HG03469 (cell line): Measurements from ENCODE around the gene ARPC1A.
"Not testable (repeated sequence)": the region's sequence is repeated elsewhere in the genome, so short reads cannot be mapped to it uniquely, and the experiment has no call there.

Source experiments
- ATAC-seq: cut with Tn5 transposase; IDR thresholded peaks from one replicate; pipeline ENCODE4 v1.9.1; 2021; ENCODE audit warnings: mild to moderate bottlenecking, moderate library complexity, moderate number of reproducible peaks; ENCODE audit not compliant: unreplicated experiment

The ARPC1A gene

DNA sequence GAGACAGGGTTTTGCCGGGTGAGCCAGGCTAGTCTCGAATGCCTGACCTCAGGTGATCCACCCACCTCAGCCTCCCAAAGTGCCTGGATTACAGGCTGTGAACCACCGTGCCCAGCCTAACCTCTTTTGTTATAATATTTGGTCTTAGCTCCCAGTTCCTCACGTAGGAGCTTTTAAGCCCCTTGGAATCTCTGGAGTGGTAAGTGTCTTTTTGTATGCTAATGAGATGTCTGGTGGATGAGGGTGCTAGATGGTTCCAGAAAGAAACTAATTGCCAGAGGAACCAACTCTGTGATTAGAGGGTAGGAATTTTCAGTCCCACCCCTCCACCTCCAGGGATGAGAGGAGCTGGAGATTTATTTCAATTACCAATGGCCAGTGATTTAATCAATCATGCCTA, 5.3 kb upstream of the ARPC1A start:
- no peak for ATAC-seq

DNA sequence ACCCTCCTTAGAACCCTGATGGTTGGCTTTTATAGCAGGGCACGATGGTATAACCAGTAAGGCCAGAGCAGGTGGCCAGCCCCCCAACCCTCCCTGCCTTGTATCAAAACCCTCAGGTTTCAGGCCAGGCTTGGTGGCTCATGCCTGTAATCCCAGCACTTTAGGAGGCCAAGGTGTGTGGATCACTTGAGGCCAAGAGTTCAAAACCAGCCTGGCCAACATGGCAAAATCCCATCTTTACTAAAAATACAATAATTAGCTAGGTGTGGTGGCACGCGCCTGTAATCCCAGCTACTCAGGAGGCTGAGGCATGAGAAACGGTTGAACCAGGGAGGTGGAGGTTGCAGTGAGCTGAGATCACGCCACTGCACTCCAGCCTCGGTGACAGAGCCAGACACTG, 3.0 kb upstream of the ARPC1A start:
- ATAC-seq: not testable (repeated sequence)

DNA sequence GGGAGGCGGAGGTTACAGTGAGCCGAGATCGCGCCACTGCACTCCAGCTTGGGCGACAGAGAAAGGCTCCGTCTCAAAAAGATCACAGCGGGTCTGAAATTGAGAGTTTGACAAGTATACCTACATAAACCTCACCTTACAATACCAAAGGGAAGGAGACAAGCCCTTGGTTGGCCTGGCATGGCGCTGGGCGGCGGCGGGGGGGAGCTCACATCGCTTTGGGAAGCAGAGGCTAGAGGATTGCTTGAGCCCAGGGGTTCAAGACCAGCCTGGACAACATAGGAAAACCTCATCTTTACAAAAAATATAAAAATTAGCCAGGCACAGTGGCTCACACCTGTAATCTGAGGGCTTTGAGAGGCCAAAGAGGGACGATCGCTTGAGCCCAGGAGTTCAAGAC, 1.1 kb upstream of the ARPC1A start:
- no peak for ATAC-seq

DNA sequence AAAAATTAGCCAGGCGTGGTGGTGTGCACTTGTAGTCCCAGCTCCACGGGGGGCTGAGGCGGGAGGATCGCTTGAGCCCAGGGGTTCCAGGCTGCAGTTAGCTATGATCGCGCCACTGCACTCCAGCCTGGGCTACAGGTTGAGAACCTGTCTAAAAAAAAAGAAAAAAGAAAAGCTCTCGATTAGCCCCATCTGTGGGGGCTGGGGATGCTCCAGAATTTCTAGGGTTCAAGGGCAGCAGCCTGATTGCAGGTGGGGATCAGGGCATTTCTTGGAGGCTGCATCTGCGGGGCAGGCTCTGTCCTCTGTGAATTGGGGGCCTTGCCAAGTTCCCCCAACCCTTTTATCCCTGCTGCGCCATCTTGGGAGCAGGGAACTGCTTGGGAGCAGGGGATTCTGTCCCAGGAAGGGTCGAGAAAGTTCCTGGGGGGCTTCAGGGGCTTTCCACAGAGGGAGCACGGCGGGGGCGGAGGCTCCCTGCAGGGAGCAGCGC, 651 bp upstream of the ARPC1A start:
- ATAC-seq: no peak

DNA sequence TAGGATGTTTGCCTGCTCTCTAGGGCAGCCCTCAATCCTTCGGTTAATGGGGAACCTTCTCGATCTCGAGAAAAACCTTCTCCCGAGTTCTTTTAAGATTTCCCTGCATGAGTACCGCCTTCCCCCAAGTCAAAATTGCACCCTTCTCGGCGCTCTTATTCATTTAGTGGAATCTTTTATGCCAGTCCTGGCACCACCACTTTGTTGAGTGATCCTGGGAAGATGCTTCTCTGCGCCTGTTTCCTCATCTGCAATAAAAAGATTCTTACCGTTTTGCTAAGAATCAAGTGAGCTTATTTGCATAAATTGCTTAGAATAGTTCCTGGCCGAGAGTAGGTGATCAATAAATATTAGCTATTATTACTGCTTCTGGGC, 697 bp downstream of the ARPC1A start:
- no peak for ATAC-seq

DNA sequence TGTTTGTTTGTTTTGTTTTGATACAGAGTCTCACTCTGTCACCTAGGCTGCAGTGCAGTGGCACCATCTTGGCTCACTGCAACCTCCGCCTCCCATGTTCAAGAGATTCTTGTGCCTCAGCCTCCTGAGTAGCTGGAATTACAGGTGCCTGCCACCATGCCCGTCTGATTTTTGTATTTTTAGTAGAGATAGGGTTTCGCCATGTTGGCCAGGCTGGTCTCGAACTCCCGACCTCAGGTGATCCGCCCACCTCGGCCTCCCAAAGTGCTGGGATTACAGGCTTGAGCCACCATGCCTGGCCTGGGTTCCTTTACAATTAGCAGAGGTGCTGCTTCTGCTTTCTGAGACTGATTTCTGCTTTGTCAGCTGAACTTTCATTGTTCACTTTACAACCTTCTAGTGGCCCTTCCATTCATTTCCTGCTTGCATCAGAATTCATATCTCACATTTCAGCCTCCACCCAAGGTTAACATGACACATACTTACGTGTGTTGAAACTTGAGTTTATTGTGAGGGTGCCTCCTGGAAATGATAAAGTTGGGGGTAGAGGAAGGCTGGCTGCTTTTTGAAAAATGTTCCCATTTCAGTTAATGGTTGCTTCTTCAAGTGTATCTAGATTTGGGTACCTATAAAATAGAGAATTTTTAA, 4.7 kb downstream of the ARPC1A start:
- ATAC-seq: not testable (repeated sequence)

DNA sequence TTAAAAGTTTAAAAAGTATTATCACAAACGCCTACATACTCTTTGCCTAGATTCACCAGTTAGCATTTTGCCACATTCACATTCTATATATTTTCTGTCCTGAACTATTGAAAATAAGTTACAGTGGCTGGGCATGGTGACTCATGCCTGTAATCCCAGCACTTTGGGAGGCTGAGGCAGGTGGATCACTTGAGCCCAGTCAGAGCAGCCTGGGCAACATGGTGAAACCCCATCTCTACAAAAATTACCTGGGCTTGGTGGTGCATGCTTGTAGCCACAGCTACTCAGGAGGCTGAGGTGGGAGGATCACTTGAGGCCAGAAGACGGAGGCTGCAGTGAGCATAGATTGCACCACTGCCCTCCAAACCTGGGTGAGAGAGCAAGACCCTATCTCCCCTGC, 5.3 kb downstream of the ARPC1A start:
- no peak for ATAC-seq

DNA sequence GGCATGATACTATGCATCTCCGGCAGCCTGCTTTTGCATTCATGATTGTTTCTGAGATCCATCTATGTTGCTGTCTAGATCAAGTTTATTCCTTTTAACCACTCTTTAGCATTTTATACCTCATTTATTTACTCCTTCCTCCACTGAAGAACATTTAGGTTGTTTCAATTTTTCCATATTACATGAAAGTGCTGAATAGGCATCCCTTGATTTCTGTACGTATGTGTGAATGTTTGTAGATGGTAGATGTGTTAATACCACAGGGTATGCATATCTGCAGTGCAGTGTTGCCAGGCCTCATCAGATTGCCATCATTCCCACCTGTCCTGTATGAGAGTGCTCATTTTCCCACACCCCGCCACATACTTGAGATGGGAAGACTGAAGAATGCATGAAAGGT, 13.9 kb downstream of the ARPC1A start:
- ATAC-seq: no peak

DNA sequence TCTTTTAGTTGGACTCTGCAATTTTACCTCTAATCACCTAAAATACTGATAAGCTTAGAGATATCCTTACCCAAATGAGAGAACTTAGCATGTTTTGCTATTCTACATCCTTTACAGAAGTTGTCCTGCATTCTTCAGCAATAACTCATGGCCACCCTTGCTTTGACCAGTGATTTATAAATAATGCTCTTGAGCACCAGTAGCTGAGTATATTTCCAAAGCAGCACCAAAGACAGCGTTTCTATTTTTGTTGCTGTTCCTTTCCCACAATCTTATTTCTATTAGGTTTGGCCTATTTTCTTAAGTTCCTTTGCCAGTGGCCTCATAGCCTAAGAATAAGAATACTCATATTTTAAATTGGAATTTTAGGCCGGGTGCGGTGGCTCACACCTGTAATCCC, 15.0 kb downstream of the ARPC1A start:
- no peak for ATAC-seq

DNA sequence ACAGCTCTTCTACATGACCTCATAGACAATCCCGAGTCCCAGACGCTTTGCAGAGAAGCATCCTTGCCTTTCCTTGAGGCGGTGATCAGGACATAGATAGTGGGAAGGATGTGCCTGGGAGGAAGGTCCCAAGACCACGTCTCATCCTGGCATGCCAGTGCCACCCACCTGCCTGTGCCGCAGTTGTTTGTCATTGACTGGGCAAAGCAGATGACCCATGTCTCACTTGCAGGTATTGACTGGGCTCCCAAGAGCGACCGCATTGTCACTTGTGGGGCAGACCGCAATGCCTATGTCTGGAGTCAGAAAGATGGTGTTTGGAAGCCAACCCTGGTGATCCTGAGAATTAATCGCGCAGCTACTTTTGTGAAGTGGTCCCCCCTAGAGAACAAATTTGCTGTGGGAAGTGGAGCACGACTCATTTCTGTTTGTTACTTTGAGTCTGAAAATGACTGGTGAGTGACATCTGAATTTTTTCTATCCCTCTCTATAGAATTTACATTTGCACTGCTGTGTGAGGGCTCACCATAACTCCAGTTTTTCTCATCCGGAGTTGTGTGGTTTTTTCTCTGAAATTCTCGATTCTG, 18.5 kb downstream of the ARPC1A start:
- no peak for ATAC-seq

DNA sequence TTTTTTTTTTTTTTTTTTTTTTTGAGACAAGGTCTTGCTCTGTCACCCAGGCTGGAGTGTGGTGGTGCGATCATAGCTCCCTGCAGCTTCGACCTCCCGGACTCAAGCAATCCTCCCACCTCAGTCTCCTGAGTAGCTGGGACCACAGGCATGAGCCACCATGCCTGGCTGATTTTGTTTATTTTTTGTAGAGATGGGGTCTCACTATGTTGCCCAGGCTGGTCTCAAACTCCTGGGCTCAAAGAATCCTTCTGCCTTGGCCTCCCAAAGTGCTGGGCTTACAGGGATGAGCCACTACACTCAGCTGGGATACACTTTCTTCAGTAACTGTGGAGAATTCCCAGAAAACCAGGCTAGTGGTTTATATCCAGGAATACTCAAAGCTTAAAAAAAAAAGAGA, 24.9 kb downstream of the ARPC1A start:
- not testable (repeated sequence) for ATAC-seq

DNA sequence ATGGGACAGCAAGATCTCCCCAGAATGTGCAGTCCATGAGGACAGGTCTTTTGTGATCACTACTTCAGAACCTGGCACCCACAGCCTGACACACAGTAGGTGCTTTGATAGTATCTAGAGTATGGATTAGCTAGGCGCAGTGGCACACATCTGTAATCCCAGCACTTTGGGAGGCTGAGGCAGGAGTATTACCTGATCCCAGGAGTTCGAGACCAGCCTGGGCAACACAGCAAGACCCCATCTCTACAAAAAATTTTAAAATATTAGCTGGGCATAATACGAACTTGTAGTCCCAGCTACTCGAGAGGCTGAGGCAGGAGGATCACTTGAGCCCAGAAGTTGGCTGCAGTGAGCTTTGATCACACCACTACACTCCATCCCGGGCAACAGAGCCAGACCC, 26.5 kb downstream of the ARPC1A start:
- ATAC-seq: no peak

DNA sequence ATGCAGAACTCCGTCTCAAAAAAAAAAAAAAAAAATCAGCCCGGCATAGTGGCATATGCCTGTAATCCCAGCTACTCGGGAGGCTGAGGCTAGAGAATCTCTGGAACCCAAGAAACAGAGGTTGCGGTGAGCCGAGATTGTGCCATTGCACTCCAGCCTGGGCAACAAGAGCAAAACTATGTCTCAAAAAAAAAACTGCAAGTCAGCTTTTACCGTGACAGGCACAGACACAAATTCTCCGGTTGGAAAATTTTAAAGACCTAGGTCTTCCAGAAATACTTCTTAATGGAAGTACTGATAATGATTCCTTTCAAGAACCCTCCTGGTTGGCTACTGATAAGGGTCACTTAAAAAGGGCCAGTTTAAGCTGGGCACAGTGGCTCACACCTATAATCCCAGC, 29.4 kb downstream of the ARPC1A start:
- ATAC-seq: no peak

DNA sequence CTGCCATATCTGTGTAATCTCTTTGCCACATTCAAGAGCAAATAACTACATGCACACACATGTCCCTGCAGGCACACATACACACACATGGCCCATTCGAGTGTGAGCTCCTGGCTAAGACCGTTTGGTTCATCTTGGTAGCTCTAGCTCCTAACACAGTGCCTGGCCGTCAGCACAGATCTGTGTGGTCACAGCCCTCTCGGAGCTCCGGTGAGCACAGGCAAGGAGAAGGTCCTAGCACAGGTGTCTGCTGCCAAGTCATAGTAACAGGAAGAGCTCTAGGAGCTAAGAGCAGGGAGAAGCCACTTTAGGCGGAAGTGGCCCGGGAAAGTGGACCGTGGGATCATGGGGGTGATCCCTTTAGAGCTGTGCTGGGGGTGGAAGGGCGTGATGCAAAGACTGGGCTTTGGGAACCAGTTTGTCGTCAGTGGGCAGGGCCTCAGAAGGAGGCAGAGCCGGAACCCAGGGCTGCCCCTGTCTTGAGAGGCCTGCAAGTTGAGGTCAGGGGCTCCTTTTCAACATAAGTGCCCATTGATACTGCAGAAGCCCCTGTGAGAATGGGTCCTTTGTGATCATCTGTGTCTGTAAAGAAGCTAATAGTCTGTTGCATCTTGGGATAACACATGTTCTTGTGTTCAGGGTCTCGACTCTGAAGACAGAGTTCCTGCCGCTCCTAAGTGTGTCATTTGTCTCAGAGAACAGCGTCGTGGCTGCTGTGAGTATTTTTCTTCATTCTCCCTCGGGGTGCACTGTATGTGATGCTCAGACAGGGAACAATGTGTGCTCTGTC, 32.2 kb downstream of the ARPC1A start:
- no peak for ATAC-seq

DNA sequence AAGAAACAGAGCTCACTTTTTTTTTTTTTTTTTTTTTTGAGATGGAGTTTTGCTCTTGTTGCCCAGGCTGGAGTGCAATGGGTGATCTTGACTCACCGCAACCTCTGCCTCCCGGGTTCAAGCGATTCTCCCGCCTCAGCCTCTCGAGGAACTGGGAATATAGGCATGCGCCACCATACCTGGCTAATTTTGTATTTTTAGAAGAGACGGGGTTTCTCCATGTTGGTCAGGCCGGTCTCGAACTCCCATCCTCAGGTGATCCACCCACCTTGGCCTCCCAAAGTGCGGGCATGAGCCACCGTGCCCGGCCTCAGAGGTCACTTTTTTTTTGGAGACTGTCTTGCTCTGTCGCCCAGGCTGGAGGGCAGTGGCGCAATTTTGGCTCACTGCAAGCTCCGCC, 32.8 kb downstream of the ARPC1A start:
- not testable (repeated sequence) for ATAC-seq

DNA sequence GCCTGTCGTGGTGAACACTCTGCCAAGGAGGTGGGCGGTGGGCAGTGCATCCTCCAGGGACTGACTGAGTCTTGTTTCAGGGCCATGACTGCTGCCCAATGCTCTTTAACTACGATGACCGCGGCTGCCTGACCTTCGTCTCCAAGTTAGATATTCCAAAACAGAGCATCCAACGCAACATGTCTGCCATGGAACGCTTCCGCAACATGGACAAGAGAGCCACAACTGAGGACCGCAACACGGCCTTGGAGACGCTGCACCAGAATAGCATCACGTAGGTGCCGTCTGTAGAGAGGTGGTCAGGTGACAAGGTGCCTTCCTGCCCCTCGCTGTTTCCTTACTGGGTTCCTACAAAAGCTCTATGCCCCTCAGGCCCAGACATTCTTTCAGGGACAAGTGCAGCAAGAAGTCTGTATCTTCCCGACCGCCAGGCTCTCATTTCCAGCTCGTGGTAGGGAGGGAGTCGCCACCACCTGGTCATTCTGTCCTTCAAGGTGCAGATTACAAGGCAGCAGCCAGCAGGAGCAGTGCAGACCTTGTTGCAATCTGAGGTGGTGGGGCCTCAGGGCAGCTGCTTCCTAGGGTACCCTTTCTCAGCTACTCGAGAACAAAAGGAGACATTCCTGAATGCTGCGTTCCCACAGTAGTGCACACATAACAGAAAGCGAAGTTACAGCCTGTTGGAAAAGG, 33.9 kb downstream of the ARPC1A start:
- no peak for ATAC-seq

DNA sequence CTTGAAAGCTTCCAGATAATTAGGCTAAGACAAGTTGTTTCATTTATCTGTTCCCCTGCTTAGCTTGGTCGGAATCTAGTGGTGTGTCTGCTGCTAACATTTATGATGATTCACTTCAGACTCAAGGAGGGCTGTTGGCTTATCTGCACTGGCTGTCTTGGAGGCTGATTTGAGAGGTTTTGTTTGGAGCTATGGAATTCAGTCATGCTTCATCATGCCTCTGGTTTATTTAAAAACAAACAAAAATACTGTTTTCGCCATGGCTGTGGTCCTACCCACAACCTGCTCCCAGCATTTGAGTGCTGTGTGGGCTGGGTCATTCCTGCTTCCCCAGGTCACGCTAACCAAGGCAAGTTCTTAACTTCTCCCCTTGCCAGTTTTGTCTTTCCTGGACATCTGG, 37.1 kb downstream of the ARPC1A start:
- ATAC-seq: no peak

DNA sequence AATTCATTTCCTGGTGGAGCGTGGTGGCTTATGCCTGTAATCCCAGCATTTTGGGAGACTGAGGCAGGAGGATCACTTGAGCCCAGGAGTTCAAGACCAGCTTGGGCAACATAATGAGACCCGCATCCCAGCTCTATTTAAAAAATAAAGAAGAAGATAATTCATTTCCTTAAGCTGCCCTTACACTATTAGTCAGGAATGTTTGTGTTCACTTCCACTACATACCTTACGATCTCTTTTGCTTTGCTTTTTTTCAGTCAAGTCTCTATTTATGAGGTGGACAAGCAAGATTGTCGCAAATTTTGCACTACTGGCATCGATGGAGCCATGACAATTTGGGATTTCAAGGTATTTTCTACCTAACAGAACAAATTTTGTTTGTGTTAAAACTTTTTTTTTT, 37.6 kb downstream of the ARPC1A start:
- ATAC-seq: no peak

DNA sequence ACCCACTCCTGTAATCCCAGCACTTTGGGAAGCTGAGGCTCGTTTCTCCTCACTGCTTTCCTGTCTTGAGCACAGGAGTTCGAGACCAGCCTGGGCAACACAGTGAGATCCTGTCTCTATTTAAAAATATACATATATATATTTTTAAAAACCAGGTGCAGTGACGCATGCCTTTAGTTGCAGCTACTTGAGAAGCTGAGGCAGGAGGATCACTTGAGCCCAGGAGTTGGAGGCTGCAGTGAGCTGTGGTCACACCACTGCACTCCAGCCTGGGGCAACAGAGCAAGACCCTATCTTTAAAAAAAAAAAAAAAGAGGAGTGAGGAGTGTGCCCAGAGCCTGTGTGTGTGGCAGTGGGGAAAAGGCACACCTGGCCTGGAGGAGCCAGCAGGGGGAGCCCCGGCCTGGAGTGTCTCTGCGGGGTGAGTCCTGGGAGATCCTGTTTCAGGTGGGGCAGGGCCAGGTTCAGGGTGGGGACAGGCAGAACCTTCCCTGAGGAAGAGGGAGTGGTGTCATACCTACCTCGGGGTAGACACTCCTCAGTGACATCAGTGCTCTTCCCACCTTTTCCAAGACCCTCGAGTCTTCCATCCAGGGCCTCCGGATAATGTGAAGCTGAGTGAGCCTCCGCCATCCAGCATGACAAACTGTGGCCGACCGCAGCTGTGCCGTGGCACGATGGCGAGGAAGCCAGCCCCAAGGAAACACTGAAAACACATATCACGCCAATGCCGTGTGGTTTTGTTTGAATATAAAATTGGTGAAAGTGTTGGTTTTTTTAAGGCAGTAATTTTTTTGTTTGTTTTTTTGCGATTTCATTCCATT, 39.8 kb downstream of the ARPC1A start:
- no peak for ATAC-seq

DNA sequence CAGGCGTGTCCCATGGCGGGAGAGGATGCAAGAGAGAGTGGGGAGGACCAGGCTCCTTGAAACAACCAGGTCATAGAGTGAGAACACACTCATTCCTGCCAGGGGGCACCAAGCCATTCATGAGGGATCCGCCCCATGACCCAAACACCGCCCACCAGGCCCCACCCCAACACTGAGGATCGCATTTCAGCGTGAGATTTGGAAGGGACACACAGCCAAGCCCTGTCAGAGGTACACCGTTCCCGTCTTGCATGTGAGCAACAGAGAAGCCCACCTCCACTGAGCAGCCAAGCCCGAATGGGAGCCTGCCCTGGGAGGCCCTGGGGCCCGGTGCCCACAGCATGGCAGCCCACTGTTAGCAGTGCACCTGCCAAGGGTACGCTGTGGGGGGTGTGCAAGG, 40.9 kb downstream of the ARPC1A start:
- ATAC-seq: no peak
